Aorta (tissue), 5 donors: ENCODE results near the gene NUDT1. TPM values are rescaled to one million over a fixed set of nuclear protein-coding genes. Genes with fewer than 3 reads are reported as not detected.
A peak's percentile ranks its signal among the peaks of the same experiment; 100 is the strongest.

Source experiments
- ATAC-seq: fragments of 200-7000 bp; cut with Tn5 transposase; one replicate; pipeline ENCODE4 v1.9.1; 2022; ENCODE audit warnings: moderate library complexity; ENCODE audit not compliant: low FRiP score
- DNase-seq, 2 donors: peaks; one replicate each; pipeline ENCODE4 v3.0.0-alpha.2; 2020
- H3K27ac ChIP-seq, 2 donors: one replicate each; pipeline ENCODE4 v1.5.1; 2013; ENCODE audit warnings: low read length in 2 of 2, mild to moderate bottlenecking in 2 of 2, moderate library complexity in 2 of 2, control low read depth in 1 of 2, inconsistent platforms in 1 of 2, low read depth in 1 of 2
- H3K27me3 ChIP-seq, 2 donors: one replicate each; pipeline ENCODE4 v1.6.1; 2013; ENCODE audit warnings: control low read depth in 1 of 2, low read length in 1 of 2, mild to moderate bottlenecking in 1 of 2, moderate library complexity in 1 of 2; ENCODE audit not compliant: insufficient read depth in 2 of 2, control insufficient read depth in 1 of 2
- H3K36me3 ChIP-seq, 2 donors: one replicate each; pipeline ENCODE4 v1.6.1; 2013; ENCODE audit warnings: control low read depth in 1 of 2, low read length in 1 of 2, mild to moderate bottlenecking in 1 of 2; ENCODE audit not compliant: insufficient read depth in 2 of 2, control insufficient read depth in 1 of 2
- H3K4me1 ChIP-seq, 2 donors: one replicate each; pipeline ENCODE4 v1.6.1; 2013; ENCODE audit warnings: low read length in 2 of 2, control low read depth in 1 of 2, mild to moderate bottlenecking in 1 of 2, moderate library complexity in 1 of 2; ENCODE audit not compliant: insufficient read depth in 2 of 2, control insufficient read depth in 1 of 2
- H3K4me3 ChIP-seq, 2 donors: one replicate each; pipeline ENCODE4 v1.5.1; 2013; ENCODE audit warnings: low read length in 2 of 2, control low read depth in 1 of 2, mild to moderate bottlenecking in 1 of 2
- H3K9me3 ChIP-seq: one replicate; pipeline ENCODE4 v1.6.1; 2013; ENCODE audit warnings: mild to moderate bottlenecking, low read length; ENCODE audit not compliant: control insufficient read depth
- WGBS, 2 donors: extraction: QIAGEN DNeasy Blood & Tissue Kit; methylation state at CpG; one replicate each; pipeline ENCODE4 v1.1.7; 2013; 5-methylcytosine and 5-hydroxymethylcytosine counted together
- intact Hi-C, 2 donors: fragments of 100-400 bp; cut with DNase I; formaldehyde crosslinking; loops; one replicate each; pipeline versions ENCODE4 v1.14.2 to v1.15.0; 2022
- polyA plus RNA-seq, 2 donors: library from polyadenylated mRNA; stranded (reverse); fragments of 200-250 nt; gene quantifications; one replicate each; pipeline ENCODE4 v1.2.3, GENCODE V29; 2013
- total RNA-seq, 2 donors: library from RNA; stranded (reverse); fragmentation: NEBNext Ultra II Directional; extraction: Animal tissue kit (Norgen Biotek cat#: 25700); gene quantifications; one replicate each; pipeline ENCODE4 v1.2.1, GENCODE V29; 2021
- donor health status: healthy with polysubstance abuse.
- donor health status: Bipolar disorder and iron deficiency.
- donor health status: DM: no; HTN: no; CAD: no.
- donor health status: DM: no; HTN: no; CAD: no.
- donor health status: DM: yes; HTN: yes; CAD: no.

NUDT1 gene
- total and polyA plus RNA-seq, 4 donors: 11.1 to 30.8 (median 16.5) TPM

GRCh38 chr7:2231992-2232765, 9.8 kb upstream of the NUDT1 start:
- ATAC-seq: peak; percentile 44
- DNase-seq: no peak
- Histone ChIP-seq H3K9me3 (no peaks in the 10 kb centered on the region), H3K36me3 (no peaks in the 10 kb centered on the region), H3K27ac (no peak overlapping the region), H3K27me3 (no peaks in the 10 kb centered on the region), H3K4me1 (peaks cover 0 to 3% of the 10 kb centered on the region in 2 donors), H3K4me3 (peak overlapping the region; percentile 78 to 98)
- intact Hi-C loops: no loop called here
- WGBS, 2 donors: 2 to 3% methylated on average over 29 to 46 of the region's 46 CpGs

- no peaks in the 10 kb centered on the region for H3K9me3 ChIP-seq
- peaks cover 0 to 3% of the 10 kb centered on the region in 2 donors for H3K4me1 ChIP-seq
- H3K27ac ChIP-seq: no peak within 1 kb of the TSS
- intact Hi-C loops: no loop called here
- WGBS, 2 donors: 0% methylated on average over 54 to 63 of the region's 63 CpGs
- ATAC-seq (peak; percentile 95), DNase-seq (peak; percentile 94 to 97)
- H3K36me3 ChIP-seq: no peaks in the 10 kb centered on the region
- H3K4me3 ChIP-seq: peak within 1 kb of the TSS; percentile 78 to 98
- no peaks in the 10 kb centered on the region for H3K27me3 ChIP-seq
These were observed 9.1 kb upstream of the NUDT1 start, which contains the start of gene MAD1L1 for GRCh38 chr7:2232766-2233520. MAD1L1 (minus strand) TSS chr7:2232945; CDS start chr7:2230133, 2,812 bp downstream.

- H3K4me1 ChIP-seq: peaks cover 0 to 3% of the 10 kb centered on the region in 2 donors
- ATAC-seq: no peak
- intact Hi-C loops: no loop called here
- no peaks in the 10 kb centered on the region for H3K36me3 ChIP-seq
- no peak overlapping the region for H3K4me3 ChIP-seq
- no peak overlapping the region for H3K27ac ChIP-seq
- no peak for DNase-seq
- H3K9me3 ChIP-seq: no peaks in the 10 kb centered on the region
- 10 to 12% methylated on average over 3 of the region's 3 CpGs for WGBS, 2 donors
- no peaks in the 10 kb centered on the region for H3K27me3 ChIP-seq
These were observed 8.1 kb upstream of the NUDT1 start for GRCh38 chr7:2233926-2234325.

- Histone ChIP-seq H3K4me3 (no peak overlapping the region), H3K9me3 (no peaks in the 10 kb centered on the region), H3K27ac (no peak overlapping the region), H3K27me3 (no peaks in the 10 kb centered on the region), H3K36me3 (no peaks in the 10 kb centered on the region), H3K4me1 (peaks cover 0 to 7% of the 10 kb centered on the region in 2 donors)
- DNase-seq (peak in 1 of 2 donors; percentile 84), ATAC-seq (no peak)
- 88 to 90% methylated on average over 12 of the region's 12 CpGs for WGBS, 2 donors
- intact Hi-C loops: no loop called here
These were observed 4.9 kb upstream of the NUDT1 start for GRCh38 chr7:2237109-2237602.

- Histone ChIP-seq H3K9me3 (no peaks in the 10 kb centered on the region), H3K4me1 (peaks cover 0 to 4% of the 10 kb centered on the region in 2 donors), H3K36me3 (no peaks in the 10 kb centered on the region), H3K27me3 (no peaks in the 10 kb centered on the region), H3K27ac (no peak overlapping the region), H3K4me3 (no peak overlapping the region)
- intact Hi-C loops: no loop called here
- ATAC-seq: no peak
- DNase-seq: no peak
- WGBS, 2 donors: 96 to 97% methylated on average over 17 of the region's 17 CpGs
These were observed 2.8 kb upstream of the NUDT1 start for GRCh38 chr7:2239242-2239641.

- peak overlapping the region; percentile 29 to 96 for H3K4me3 ChIP-seq
- 3 to 14% methylated on average over 21 of the region's 21 CpGs for WGBS, 2 donors
- DNase-seq (no peak), ATAC-seq (peak; percentile 42)
- intact Hi-C loops: loop anchor here (10.0 kb wide), 2 partner anchors 102 to 668 kb away; partner anchors contain the start of gene PSMG3 (in 1 of the 2)
- H3K36me3 ChIP-seq: no peaks in the 10 kb centered on the region
- peaks cover 0 to 4% of the 10 kb centered on the region in 2 donors for H3K4me1 ChIP-seq
- no peak overlapping the region for H3K27ac ChIP-seq
- no peaks in the 10 kb centered on the region for H3K9me3 ChIP-seq
- no peaks in the 10 kb centered on the region for H3K27me3 ChIP-seq
These were observed 759 bp downstream of the NUDT1 start for GRCh38 chr7:2242541-2243429.

- 75 to 86% methylated on average over 12 of the region's 12 CpGs for WGBS, 2 donors
- DNase-seq (no peak), ATAC-seq (no peak)
- Histone ChIP-seq H3K9me3 (no peaks in the 10 kb centered on the region), H3K4me1 (peaks cover 0 to 4% of the 10 kb centered on the region in 2 donors), H3K27me3 (no peaks in the 10 kb centered on the region), H3K4me3 (no peak overlapping the region), H3K27ac (no peak overlapping the region), H3K36me3 (no peaks in the 10 kb centered on the region)
- intact Hi-C loops: loop anchor here (10.0 kb wide), 2 partner anchors 101 to 669 kb away; partner anchors contain the start of gene PSMG3 (in 1 of the 2)
These were observed 1.4 kb downstream of the NUDT1 start for GRCh38 chr7:2243458-2243857.
